Caco-2 (cell line): Measurements from ENCODE around the gene SLC25A39. TPM values are rescaled to one million over a fixed set of nuclear protein-coding genes. Genes with fewer than 3 reads are reported as not detected.

Experiments
- BruUV-seq: library from RNA; stranded (reverse); fragments of 400-500 nt; replicated peaks from 2 replicates; lab custom pipeline; 2021; lab: Mats Ljungman, UMichigan
- CTCF ChIA-PET: fragments of 300-600 bp; sonication (Branson Sonifier 250); formaldehyde crosslinking; loops from one replicate; lab custom pipeline; 2022; ENCODE audit warnings: antibody characterized with exemption; lab: Charles Lee
- POLR2A ChIA-PET: fragments of 300-600 bp; sonication (Branson Sonifier 250); formaldehyde crosslinking; loops from one replicate; lab custom pipeline; 2022; ENCODE audit warnings: antibody characterized with exemption; lab: Charles Lee
- DNase-seq, 2 experiments: peaks; one replicate each; pipeline versions ENCODE4 v3.0.0 to v3.0.0-alpha.2; 2020 to 2022
- H3K27me3 ChIP-seq: replicated peaks from 2 replicates; pipeline ENCODE4 v1.6.0; 2011; ENCODE audit warnings: low read length; ENCODE audit not compliant: control insufficient read depth, insufficient read depth
- H3K36me3 ChIP-seq: 2 replicates; pipeline ENCODE4 v1.5.1; 2011; ENCODE audit warnings: low read length; ENCODE audit not compliant: control insufficient read depth, insufficient read depth
- H3K4me1 ChIP-seq: fragments of 250-450 bp; sonication (Bioruptor Pico); 2 replicates; pipeline ENCODE4 v1.5.1; 2020; ENCODE audit warnings: mild to moderate bottlenecking
- H3K4me3 ChIP-seq: 2 replicates; pipeline ENCODE4 v1.5.1; 2011; ENCODE audit warnings: low read depth, mild to moderate bottlenecking, control low read depth, low read length
- H3K9me3 ChIP-seq: fragments of 250-450 bp; sonication (Bioruptor Pico); 2 replicates; pipeline ENCODE4 v1.5.1; 2020; ENCODE audit warnings: mild to moderate bottlenecking, moderate library complexity
- H3K27ac Mint-ChIP-seq: one replicate; pipeline ENCODE4 v1.8.0; 2022; ENCODE audit warnings: mixed read lengths; ENCODE audit not compliant: unreplicated experiment
- H3K27me3 Mint-ChIP-seq: one replicate; pipeline ENCODE4 v1.8.0; 2022; ENCODE audit warnings: mixed read lengths; ENCODE audit not compliant: insufficient read depth, unreplicated experiment
- H3K36me3 Mint-ChIP-seq: one replicate; pipeline ENCODE4 v1.8.0; 2022; ENCODE audit warnings: mild to moderate bottlenecking, mixed read lengths; ENCODE audit not compliant: insufficient read depth, unreplicated experiment
- H3K4me1 Mint-ChIP-seq: one replicate; pipeline ENCODE4 v1.8.0; 2022; ENCODE audit warnings: low read depth, mixed read lengths; ENCODE audit not compliant: unreplicated experiment
- H3K4me3 Mint-ChIP-seq: one replicate; pipeline ENCODE4 v1.8.0; 2022; ENCODE audit warnings: mild to moderate bottlenecking, moderate library complexity, mixed read lengths; ENCODE audit not compliant: unreplicated experiment
- H3K9me3 Mint-ChIP-seq: one replicate; pipeline ENCODE4 v1.8.0; 2022; ENCODE audit warnings: mixed read lengths; ENCODE audit not compliant: unreplicated experiment
- intact Hi-C: fragments of 100-400 bp; cut with micrococcal nuclease; formaldehyde crosslinking; loops from one replicate; pipeline ENCODE4 v1.10.0; 2022; ENCODE audit not compliant: unreplicated experiment
- total RNA-seq: library from RNA; stranded (reverse); gene quantifications from 2 replicates; pipeline ENCODE4 v1.2.3, GENCODE V29; 2022
- TF ChIP-seq, protein P1 (sequence below), 2 experiments: fragments of 200-600 bp in 1 of 2; IDR thresholded peaks; 1 replicate in 1 of 2; 2 replicates in 1 of 2; pipeline versions ENCODE4 v1.5.1 to v1.8.0; 2011 to 2022; ENCODE audit warnings: antibody characterized with exemption in 1 of 2, control low read depth in 1 of 2, inconsistent platforms in 1 of 2, low read depth in 1 of 2, low read length in 1 of 2, mild to moderate bottlenecking in 1 of 2, moderate library complexity in 1 of 2; ENCODE audit not compliant: insufficient read depth in 1 of 2, severe bottlenecking in 1 of 2, unreplicated experiment in 1 of 2

Gene SLC25A39
- total RNA-seq, 1 experiment from 2014 or later, result 155 TPM

DNA sequence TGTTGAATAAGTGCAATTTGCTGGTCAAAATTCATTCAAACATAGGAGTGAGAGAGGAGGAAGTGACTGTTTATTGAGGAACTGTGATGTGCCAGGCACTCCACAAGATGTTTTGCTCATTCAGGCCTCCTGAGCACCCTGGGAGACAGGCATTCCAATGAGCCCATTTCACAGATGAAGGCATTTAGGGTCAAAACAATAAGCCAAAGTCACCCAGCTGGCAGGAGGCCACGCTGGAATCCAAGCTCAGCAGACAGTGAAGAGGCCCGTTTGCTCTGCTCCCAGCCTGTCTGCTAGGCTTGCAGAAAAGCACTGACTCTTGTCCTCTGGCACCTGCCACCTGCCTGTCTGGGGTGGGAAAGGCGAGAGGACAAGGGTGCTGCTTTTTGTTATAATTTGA, 10.1 kb upstream of the SLC25A39 start:
- TF ChIP-seq, protein P1, sequence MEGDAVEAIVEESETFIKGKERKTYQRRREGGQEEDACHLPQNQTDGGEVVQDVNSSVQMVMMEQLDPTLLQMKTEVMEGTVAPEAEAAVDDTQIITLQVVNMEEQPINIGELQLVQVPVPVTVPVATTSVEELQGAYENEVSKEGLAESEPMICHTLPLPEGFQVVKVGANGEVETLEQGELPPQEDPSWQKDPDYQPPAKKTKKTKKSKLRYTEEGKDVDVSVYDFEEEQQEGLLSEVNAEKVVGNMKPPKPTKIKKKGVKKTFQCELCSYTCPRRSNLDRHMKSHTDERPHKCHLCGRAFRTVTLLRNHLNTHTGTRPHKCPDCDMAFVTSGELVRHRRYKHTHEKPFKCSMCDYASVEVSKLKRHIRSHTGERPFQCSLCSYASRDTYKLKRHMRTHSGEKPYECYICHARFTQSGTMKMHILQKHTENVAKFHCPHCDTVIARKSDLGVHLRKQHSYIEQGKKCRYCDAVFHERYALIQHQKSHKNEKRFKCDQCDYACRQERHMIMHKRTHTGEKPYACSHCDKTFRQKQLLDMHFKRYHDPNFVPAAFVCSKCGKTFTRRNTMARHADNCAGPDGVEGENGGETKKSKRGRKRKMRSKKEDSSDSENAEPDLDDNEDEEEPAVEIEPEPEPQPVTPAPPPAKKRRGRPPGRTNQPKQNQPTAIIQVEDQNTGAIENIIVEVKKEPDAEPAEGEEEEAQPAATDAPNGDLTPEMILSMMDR (IDR thresholded peaks at IDR 0.05; ENCODE audit: insufficient read depth in 1 of 2, low read depth in 1 of 2, low read length in 1 of 2, severe bottlenecking in 1 of 2, unreplicated experiment in 1 of 2), result no peak
- POLR2A ChIA-PET, result no interaction called here

DNA sequence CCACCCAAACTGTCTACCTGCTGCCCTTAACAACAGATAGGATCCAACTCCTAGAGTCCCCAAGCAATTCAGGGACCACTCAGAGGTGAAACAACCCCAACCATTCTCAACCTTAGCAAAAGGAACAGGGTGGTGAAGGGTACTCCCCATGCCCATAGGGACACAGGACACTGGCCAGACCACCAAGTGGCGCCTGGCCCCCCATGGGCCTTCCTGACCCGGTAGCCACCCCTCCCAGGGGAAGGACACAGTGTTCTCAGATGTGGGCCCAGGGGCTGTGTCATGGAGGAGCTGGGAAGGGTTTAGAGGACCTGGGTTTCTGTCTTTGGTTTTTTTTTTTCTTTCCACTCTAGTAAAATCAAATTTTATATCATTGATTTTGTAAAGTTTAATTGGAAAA, 9.7 kb upstream of the SLC25A39 start:
- CTCF ChIA-PET, result no interaction called here
- TF ChIP-seq, protein P1 (IDR thresholded peaks at IDR 0.05; ENCODE audit: insufficient read depth in 1 of 2, low read depth in 1 of 2, low read length in 1 of 2, severe bottlenecking in 1 of 2, unreplicated experiment in 1 of 2), result no peak
- intact Hi-C loops, result no loop called here
- Histone ChIP-seq H3K4me1 (no peaks in the 10 kb centered on the region), H3K4me3 (no peak overlapping the region), H3K27me3 (no peaks in the 10 kb centered on the region; the same call in 1 of the 2 replicates), H3K9me3 (no peaks in the 10 kb centered on the region), H3K36me3 (no peaks in the 10 kb centered on the region)
- Mint-ChIP-seq H3K27ac (no peak overlapping the region), H3K9me3 (no peaks in the 10 kb centered on the region), H3K4me3 (no peak overlapping the region), H3K36me3 (no peaks in the 10 kb centered on the region), H3K4me1 (no peaks in the 10 kb centered on the region), H3K27me3 (no peaks in the 10 kb centered on the region)
- BruUV-seq, result no TSS peak
- POLR2A ChIA-PET, result no interaction called here
- no peak for DNase-seq

More for the DNA sequence above, 10.1 kb upstream of the SLC25A39 start:
- H3K4me3 Mint-ChIP-seq, result no peak overlapping the region
- no TSS peak for BruUV-seq
- no peaks in the 10 kb centered on the region; the same call in 1 of the 2 replicates for H3K27me3 ChIP-seq
- no peaks in the 10 kb centered on the region for H3K27me3 Mint-ChIP-seq
- CTCF ChIA-PET, result no interaction called here
- H3K4me3 ChIP-seq, result no peak overlapping the region
- no peak for DNase-seq
- intact Hi-C loops, result no loop called here
- H3K27ac Mint-ChIP-seq, result no peak overlapping the region
- no peaks in the 10 kb centered on the region for H3K9me3 Mint-ChIP-seq
- H3K9me3 ChIP-seq, result no peaks in the 10 kb centered on the region
- no peaks in the 10 kb centered on the region for H3K36me3 Mint-ChIP-seq
- no peaks in the 10 kb centered on the region for H3K36me3 ChIP-seq
- no peaks in the 10 kb centered on the region for H3K4me1 ChIP-seq
- H3K4me1 Mint-ChIP-seq, result no peaks in the 10 kb centered on the region

DNA sequence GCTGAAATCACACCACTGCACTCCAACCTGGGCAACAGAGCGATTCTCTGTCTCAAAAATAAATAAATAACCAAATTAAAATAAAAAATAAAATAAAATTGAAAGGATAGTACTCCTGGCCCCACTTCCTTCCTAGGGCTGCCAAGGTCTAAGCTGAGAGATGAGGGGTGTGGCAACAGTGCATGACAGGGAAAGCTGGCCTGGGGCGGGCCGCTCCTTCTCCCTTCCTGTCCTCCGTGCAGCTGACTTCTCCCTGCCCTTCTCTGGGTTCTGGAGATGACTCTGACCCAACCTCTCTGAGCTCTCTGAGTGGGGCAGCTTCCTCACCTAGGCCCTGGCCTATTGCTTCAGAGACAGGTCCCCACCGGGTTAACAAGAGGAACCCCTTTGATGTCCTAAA, 8.7 kb upstream of the SLC25A39 start:
- Histone ChIP-seq H3K9me3 (no peaks in the 10 kb centered on the region), H3K36me3 (no peaks in the 10 kb centered on the region), H3K27me3 (no peaks in the 10 kb centered on the region; the same call in 1 of the 2 replicates), H3K4me1 (no peaks in the 10 kb centered on the region), H3K4me3 (no peak overlapping the region)
- H3K9me3 Mint-ChIP-seq, result no peaks in the 10 kb centered on the region
- no peaks in the 10 kb centered on the region for H3K4me1 Mint-ChIP-seq
- ChIA-PET CTCF (interaction anchor here (1.1 kb wide), 1 partner anchor 12 kb away, joined by 3 read pairs; no protein-coding TSS in a partner anchor), POLR2A (no interaction called here)
- no peaks in the 10 kb centered on the region for H3K36me3 Mint-ChIP-seq
- TF ChIP-seq, protein P1 (IDR thresholded peaks at IDR 0.05; ENCODE audit: insufficient read depth in 1 of 2, low read depth in 1 of 2, low read length in 1 of 2, severe bottlenecking in 1 of 2, unreplicated experiment in 1 of 2), result no peak
- no peak overlapping the region for H3K27ac Mint-ChIP-seq
- no TSS peak for BruUV-seq
- no peak for DNase-seq
- no peaks in the 10 kb centered on the region for H3K27me3 Mint-ChIP-seq
- intact Hi-C loops, result no loop called here
- no peak overlapping the region for H3K4me3 Mint-ChIP-seq
